Muscle layer of colon (tissue), 2 donors: ENCODE results near the gene TNRC6C.

ENCODE experiments used
- H3K27ac ChIP-seq: one replicate; pipeline ENCODE4 v1.7.0; 2013; ENCODE audit warnings: low read depth, mild to moderate bottlenecking, low read length, moderate library complexity
- H3K27me3 ChIP-seq, 2 donors: one replicate each; pipeline ENCODE4 v1.7.0; 2013; ENCODE audit warnings: low read length in 2 of 2, mild to moderate bottlenecking in 2 of 2; ENCODE audit not compliant: insufficient read depth in 2 of 2, control insufficient read depth in 1 of 2
- H3K36me3 ChIP-seq: one replicate; pipeline ENCODE4 v1.7.0; 2013; ENCODE audit warnings: mild to moderate bottlenecking, low read length; ENCODE audit not compliant: insufficient read depth
- H3K4me1 ChIP-seq: one replicate; pipeline ENCODE4 v1.7.0; 2013; ENCODE audit warnings: mild to moderate bottlenecking, low read length; ENCODE audit not compliant: insufficient read depth
- H3K4me3 ChIP-seq, 2 donors: one replicate each; pipeline ENCODE4 v1.7.0; 2013; ENCODE audit warnings: low read length in 2 of 2, low read depth in 1 of 2, mild to moderate bottlenecking in 1 of 2, moderate library complexity in 1 of 2
- H3K9ac ChIP-seq: one replicate; pipeline ENCODE4 v1.7.0; 2013; ENCODE audit warnings: low read length
- H3K9me3 ChIP-seq: one replicate; pipeline ENCODE4 v1.7.0; 2013; ENCODE audit warnings: mild to moderate bottlenecking, low read length
- donor health status: abdominal sarcoma.
- donor health status: Adenocarcinoma of cecum.

Gene TNRC6C

DNA sequence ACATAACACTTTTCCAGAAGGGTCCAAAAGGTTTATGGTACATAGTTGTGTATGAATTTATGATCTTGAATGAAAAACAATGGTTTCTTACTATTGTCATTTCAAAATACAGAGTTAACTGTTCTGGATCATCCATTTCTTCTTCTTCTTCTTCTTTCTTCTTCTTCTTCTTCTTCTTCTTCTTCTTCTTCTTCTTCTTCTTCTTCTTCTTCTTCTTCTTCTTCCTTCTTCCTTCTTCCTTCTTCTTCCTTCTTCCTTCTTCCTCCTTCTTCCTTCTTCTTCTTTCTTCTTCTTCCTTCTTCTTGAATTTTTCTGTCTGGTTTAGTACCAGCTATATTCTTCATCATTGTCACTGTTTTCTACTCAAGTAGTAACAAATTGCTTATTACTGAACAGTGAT lies 47.8 kb downstream of the TNRC6C start:
- Histone ChIP-seq H3K4me3 (no peak overlapping the region), H3K4me1 (no peaks in the 10 kb centered on the region), H3K9ac (no peak overlapping the region), H3K27me3 (no peaks in the 10 kb centered on the region), H3K36me3 (peaks cover 11% of the 10 kb centered on the region), H3K27ac (no peak overlapping the region), H3K9me3 (no peaks in the 10 kb centered on the region)

GRCh38 chr17:78007647-78008046 lies 49.1 kb downstream of the TNRC6C start:
- Histone ChIP-seq H3K36me3 (peaks cover 11% of the 10 kb centered on the region), H3K27ac (no peak overlapping the region), H3K9ac (no peak overlapping the region), H3K9me3 (no peaks in the 10 kb centered on the region), H3K4me3 (no peak overlapping the region), H3K27me3 (no peaks in the 10 kb centered on the region), H3K4me1 (no peaks in the 10 kb centered on the region)

DNA sequence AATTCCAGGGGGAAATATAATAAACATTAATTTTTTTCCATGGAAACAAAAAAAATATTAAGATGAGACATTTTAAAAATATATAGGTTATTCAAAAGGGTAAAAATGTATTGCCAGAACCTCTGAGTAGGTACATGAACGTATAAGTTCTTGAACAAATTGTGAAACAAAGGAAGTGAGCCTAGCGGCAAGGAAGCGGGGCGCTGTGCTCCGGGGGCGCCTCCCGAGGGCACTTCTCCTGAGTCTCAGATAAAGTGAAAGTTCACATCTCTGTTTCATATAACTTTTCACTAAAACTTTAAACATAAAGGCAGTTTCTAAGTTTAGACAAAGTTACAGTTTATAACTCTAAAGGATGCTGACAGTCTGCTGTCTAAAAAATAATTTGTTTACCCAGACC lies 52.3 kb downstream of the TNRC6C start:
- Histone ChIP-seq H3K36me3 (peaks cover 5% of the 10 kb centered on the region), H3K27ac (no peak overlapping the region), H3K4me1 (peaks cover 13% of the 10 kb centered on the region)

DNA sequence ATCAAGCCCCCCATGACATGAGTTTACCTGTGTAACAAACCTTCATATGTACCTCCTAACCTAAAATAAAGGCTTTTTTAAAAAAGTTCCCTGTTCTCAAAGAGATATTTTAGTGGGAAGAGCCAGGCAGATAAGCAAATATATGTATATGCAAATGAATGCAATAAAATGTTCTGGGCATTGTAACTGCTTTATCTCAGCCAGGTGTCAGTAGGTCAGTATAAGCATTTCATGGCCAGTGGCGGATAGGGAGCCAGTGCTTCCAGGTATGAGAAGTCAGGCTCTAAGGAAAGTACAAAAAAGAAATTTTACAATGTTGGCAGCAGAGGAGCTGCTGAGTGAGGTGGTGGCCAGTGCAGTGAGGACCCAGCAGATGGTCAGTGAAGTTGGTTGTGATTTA lies 53.9 kb downstream of the TNRC6C start:
- Histone ChIP-seq H3K27ac (no peak overlapping the region), H3K9ac (no peak overlapping the region), H3K9me3 (no peaks in the 10 kb centered on the region), H3K36me3 (no peaks in the 10 kb centered on the region), H3K4me3 (no peak overlapping the region), H3K27me3 (no peaks in the 10 kb centered on the region), H3K4me1 (peaks cover 13% of the 10 kb centered on the region)

More for the DNA sequence above, 52.3 kb downstream of the TNRC6C start:
- Histone ChIP-seq H3K4me3 (no peak overlapping the region), H3K27me3 (no peaks in the 10 kb centered on the region), H3K9ac (no peak overlapping the region), H3K9me3 (no peaks in the 10 kb centered on the region)

DNA sequence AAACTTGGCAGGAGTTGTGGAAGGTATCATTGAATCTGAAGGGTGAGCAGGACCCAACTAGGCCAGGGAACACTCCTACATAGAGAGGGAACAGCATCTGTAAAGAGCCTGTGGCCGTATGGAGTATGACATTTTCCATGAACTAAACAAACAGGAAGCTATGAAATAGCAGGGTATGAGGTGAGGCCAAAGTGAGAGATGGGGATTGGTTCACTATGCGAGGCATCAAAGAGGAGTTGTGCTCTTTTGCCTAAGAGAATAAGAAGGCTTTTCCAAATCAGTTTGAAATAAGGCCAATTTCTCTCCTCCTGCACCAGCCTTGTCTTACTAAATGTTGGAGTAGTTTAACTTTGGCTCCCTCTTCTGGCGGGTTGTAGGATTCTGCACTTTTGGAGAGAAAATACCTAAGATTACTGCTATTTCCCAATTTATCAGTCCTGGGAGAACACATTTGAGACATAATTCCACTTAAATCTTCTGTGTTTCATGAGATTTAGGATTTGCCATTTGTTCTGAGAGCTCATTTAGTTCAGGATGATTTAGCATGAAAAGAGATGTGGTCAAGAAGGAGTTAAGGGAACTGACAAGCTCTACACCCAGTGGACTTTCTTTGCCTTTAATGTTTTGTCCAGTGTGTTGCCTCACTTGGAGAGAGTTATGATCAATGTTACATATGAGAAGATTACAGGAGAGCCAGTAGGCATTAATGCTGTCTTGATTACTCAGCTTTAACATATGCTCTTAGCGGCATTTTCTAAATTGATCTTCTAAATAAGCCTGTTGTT lies 55.4 kb downstream of the TNRC6C start:
- Histone ChIP-seq H3K36me3 (no peaks in the 10 kb centered on the region), H3K4me3 (no peak overlapping the region), H3K9ac (no peak overlapping the region), H3K27me3 (no peaks in the 10 kb centered on the region), H3K9me3 (no peaks in the 10 kb centered on the region), H3K27ac (no peak overlapping the region), H3K4me1 (peaks cover 13% of the 10 kb centered on the region)

- no peaks in the 10 kb centered on the region for H3K27me3 ChIP-seq
- no peak overlapping the region for H3K4me3 ChIP-seq
- H3K9ac ChIP-seq = no peak overlapping the region
- no peaks in the 10 kb centered on the region for H3K36me3 ChIP-seq
- peaks cover 13% of the 10 kb centered on the region for H3K4me1 ChIP-seq
- no peaks in the 10 kb centered on the region for H3K9me3 ChIP-seq
- no peak overlapping the region for H3K27ac ChIP-seq
Measured at GRCh38 chr17:78014646-78015045, 56.1 kb downstream of the TNRC6C start.

GRCh38 chr17:78016852-78017251 lies 58.3 kb downstream of the TNRC6C start:
- Histone ChIP-seq H3K4me3 (no peak overlapping the region), H3K27ac (no peak overlapping the region), H3K27me3 (no peaks in the 10 kb centered on the region), H3K9ac (no peak overlapping the region), H3K4me1 (peaks cover 13% of the 10 kb centered on the region), H3K36me3 (no peaks in the 10 kb centered on the region), H3K9me3 (no peaks in the 10 kb centered on the region)

GRCh38 chr17:78019367-78019975 lies 61.0 kb downstream of the TNRC6C start:
- Histone ChIP-seq H3K9ac (no peak overlapping the region), H3K36me3 (peaks cover 7% of the 10 kb centered on the region), H3K27me3 (no peaks in the 10 kb centered on the region), H3K4me3 (no peak overlapping the region), H3K27ac (no peak overlapping the region), H3K4me1 (no peaks in the 10 kb centered on the region), H3K9me3 (no peaks in the 10 kb centered on the region)

DNA sequence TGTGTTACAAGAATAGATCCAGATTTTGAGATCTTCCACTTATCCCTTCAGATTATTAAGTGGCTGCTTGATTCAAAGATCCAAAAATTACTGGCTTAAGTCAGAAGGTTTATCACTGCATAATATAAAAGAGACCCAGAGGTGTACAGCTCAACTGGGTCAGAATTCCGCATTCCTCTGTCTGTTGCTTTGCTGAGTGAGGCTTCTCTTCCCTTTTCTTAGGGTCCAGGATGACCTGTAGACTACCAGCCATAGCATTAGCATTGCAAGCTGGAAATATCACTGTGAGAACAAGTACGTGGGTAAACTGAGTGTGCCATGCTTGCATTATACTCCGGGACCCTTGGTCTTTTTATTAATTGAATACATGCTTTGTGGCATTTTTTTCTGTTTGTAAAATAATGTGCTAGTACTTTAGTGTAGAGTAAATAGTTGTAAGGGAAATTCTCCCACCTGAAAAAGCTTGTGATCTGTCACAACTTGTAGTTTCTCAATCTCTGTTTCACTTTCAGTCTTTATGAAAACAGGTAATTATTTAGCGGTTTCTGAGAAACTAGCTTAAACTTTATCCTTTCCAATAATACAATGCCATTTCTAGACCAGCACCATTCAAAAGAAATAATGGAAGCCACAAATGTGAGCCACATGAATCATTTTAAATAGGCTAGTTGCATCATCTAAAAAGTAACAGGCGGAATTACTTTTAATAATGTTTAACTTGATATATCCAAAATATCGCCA lies 61.6 kb downstream of the TNRC6C start:
- H3K36me3 ChIP-seq = peaks cover 7% of the 10 kb centered on the region
- no peaks in the 10 kb centered on the region for H3K9me3 ChIP-seq
- H3K27me3 ChIP-seq = no peaks in the 10 kb centered on the region
- H3K9ac ChIP-seq = no peak overlapping the region
- H3K27ac ChIP-seq = no peak overlapping the region
- no peaks in the 10 kb centered on the region for H3K4me1 ChIP-seq
- no peak overlapping the region for H3K4me3 ChIP-seq

DNA sequence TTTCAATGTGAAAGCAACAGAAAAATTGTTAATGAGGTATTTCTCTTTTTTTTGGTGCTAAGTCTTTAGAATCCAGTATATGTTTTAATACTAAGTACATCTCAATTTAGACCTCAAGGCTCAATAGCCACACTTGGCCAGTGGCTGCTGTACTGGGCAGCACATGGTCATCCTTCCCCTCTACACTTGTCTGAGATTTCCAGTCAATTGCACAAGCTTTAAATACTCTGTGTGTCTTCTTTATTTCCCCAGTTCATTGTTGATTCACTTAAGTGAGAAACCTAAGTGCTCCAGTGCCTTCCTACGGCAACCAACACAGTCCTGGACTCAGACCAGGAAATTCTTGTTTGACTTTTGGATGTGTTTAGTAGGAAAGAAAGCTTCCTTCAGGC lies 62.2 kb downstream of the TNRC6C start:
- Histone ChIP-seq H3K4me3 (no peak overlapping the region), H3K27me3 (no peaks in the 10 kb centered on the region), H3K9me3 (no peaks in the 10 kb centered on the region), H3K27ac (no peak overlapping the region), H3K4me1 (no peaks in the 10 kb centered on the region), H3K9ac (no peak overlapping the region), H3K36me3 (peaks cover 7% of the 10 kb centered on the region)

DNA sequence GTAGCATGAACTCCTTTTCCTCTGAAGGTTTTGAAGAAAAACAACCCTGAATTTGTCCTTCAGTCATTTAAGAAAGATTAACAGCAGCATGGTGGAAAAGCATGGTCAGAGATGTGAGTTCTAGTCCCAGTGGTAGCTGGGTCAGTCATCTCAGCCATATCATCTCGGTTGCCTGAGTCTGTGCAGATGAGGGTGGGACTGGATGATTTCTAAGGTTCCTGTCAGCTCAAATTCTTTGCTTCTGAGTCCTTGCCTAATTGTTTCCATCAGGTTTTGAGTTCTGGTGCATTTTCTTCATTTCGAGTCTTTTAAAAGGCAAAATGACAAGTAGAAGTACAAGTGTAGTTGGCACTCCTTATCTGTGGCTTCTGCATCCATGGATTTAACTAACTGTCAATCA lies 63.9 kb downstream of the TNRC6C start:
- H3K27me3 ChIP-seq = no peaks in the 10 kb centered on the region
- H3K4me3 ChIP-seq = no peak overlapping the region
- H3K36me3 ChIP-seq = peaks cover 7% of the 10 kb centered on the region
- H3K27ac ChIP-seq = no peak overlapping the region
- H3K9me3 ChIP-seq = no peaks in the 10 kb centered on the region
- peaks cover 11% of the 10 kb centered on the region for H3K4me1 ChIP-seq
- no peak overlapping the region for H3K9ac ChIP-seq
